ENCODE measurements around the gene ERC2. TPM values are rescaled to one million over a fixed set of nuclear protein-coding genes. Genes with fewer than 3 reads are reported as not detected.

ERC2 gene
- total RNA-seq, 2 donors from 2014 or later = 0.21 to 0.30 TPM

GRCh38 chr3:56003129-56003528, 465.1 kb downstream of the ERC2 start:
- Histone ChIP-seq H3K9ac (ENCODE audit: low read depth in 2 of 2, low read length in 2 of 2) (no peak overlapping the region), H3K4me1 (no peaks in the 10 kb centered on the region), H3K27ac (no peak overlapping the region), H3K27me3 (no peaks in the 10 kb centered on the region), H3K4me3 (no peak overlapping the region), H3K9me3 (no peaks in the 10 kb centered on the region), H3K36me3 (no peaks in the 10 kb centered on the region)
- TF ChIP-seq CTCF (IDR thresholded peaks at IDR 0.05) = no peak
- no peak for DNase-seq
- intact Hi-C loops (cut with DNase I) = no loop called here

GRCh38 chr3:56001991-56002390, 466.3 kb downstream of the ERC2 start:
- H3K27me3 ChIP-seq = no peaks in the 10 kb centered on the region
- intact Hi-C loops (cut with DNase I) = no loop called here
- no peaks in the 10 kb centered on the region for H3K9me3 ChIP-seq
- DNase-seq = no peak
- H3K4me1 ChIP-seq = no peaks in the 10 kb centered on the region
- no peak overlapping the region for H3K9ac ChIP-seq (ENCODE audit: low read depth in 2 of 2, low read length in 2 of 2)
- no peaks in the 10 kb centered on the region for H3K36me3 ChIP-seq
- no peak overlapping the region for H3K4me3 ChIP-seq
- H3K27ac ChIP-seq = no peak overlapping the region
- TF ChIP-seq CTCF (IDR thresholded peaks at IDR 0.05) = no peak

- Histone ChIP-seq H3K36me3 (no peaks in the 10 kb centered on the region), H3K4me1 (no peaks in the 10 kb centered on the region), H3K9ac (ENCODE audit: low read depth in 2 of 2, low read length in 2 of 2) (no peak overlapping the region), H3K27me3 (no peaks in the 10 kb centered on the region), H3K9me3 (no peaks in the 10 kb centered on the region), H3K27ac (no peak overlapping the region), H3K4me3 (no peak overlapping the region)
- intact Hi-C loops (cut with DNase I) = no loop called here
- TF ChIP-seq CTCF (IDR thresholded peaks at IDR 0.05) = no peak
- no peak for DNase-seq
These were observed 466.7 kb downstream of the ERC2 start for GRCh38 chr3:56001537-56001936.

GRCh38 chr3:55989366-55989765, 478.9 kb downstream of the ERC2 start:
- no peak for DNase-seq
- intact Hi-C loops (cut with DNase I) = no loop called here
- no peaks in the 10 kb centered on the region for H3K4me1 ChIP-seq
- no peak overlapping the region for H3K9ac ChIP-seq (ENCODE audit: low read depth in 2 of 2, low read length in 2 of 2)
- H3K9me3 ChIP-seq = no peaks in the 10 kb centered on the region
- no peak for TF ChIP-seq CTCF (IDR thresholded peaks at IDR 0.05)
- no peaks in the 10 kb centered on the region for H3K36me3 ChIP-seq
- no peak overlapping the region for H3K27ac ChIP-seq
- H3K4me3 ChIP-seq = no peak overlapping the region
- no peaks in the 10 kb centered on the region for H3K27me3 ChIP-seq

- DNase-seq = no peak
- no peak for TF ChIP-seq CTCF (IDR thresholded peaks at IDR 0.05)
- no peaks in the 10 kb centered on the region for H3K36me3 ChIP-seq
- H3K27ac ChIP-seq = no peak overlapping the region
- H3K4me1 ChIP-seq = no peaks in the 10 kb centered on the region
- no peak overlapping the region for H3K4me3 ChIP-seq
- no peaks in the 10 kb centered on the region for H3K9me3 ChIP-seq
- intact Hi-C loops (cut with DNase I) = no loop called here
- H3K27me3 ChIP-seq = no peaks in the 10 kb centered on the region
- H3K9ac ChIP-seq (ENCODE audit: low read depth in 2 of 2, low read length in 2 of 2) = no peak overlapping the region
These were observed 479.4 kb downstream of the ERC2 start for GRCh38 chr3:55988905-55989304.

GRCh38 chr3:55984626-55985025, 483.6 kb downstream of the ERC2 start:
- no peak for TF ChIP-seq CTCF (IDR thresholded peaks at IDR 0.05)

More at GRCh38 chr3:55984626-55985025, 483.6 kb downstream of the ERC2 start:
- no peak overlapping the region for H3K9ac ChIP-seq (ENCODE audit: low read depth in 2 of 2, low read length in 2 of 2)
- DNase-seq = no peak
- no peak overlapping the region for H3K4me3 ChIP-seq
- intact Hi-C loops (cut with DNase I) = no loop called here
- no peaks in the 10 kb centered on the region for H3K27me3 ChIP-seq
- H3K4me1 ChIP-seq = no peaks in the 10 kb centered on the region
- H3K27ac ChIP-seq = no peak overlapping the region
- H3K9me3 ChIP-seq = no peaks in the 10 kb centered on the region
- H3K36me3 ChIP-seq = no peaks in the 10 kb centered on the region
